HG02610 (cell line): ENCODE measurements around the gene CASP1.

Experiments
- ATAC-seq: cut with Tn5 transposase; IDR thresholded peaks from one replicate; pipeline ENCODE4 v1.9.1; 2021; ENCODE audit warnings: mild to moderate bottlenecking, moderate library complexity; ENCODE audit not compliant: unreplicated experiment

CASP1 gene

DNA sequence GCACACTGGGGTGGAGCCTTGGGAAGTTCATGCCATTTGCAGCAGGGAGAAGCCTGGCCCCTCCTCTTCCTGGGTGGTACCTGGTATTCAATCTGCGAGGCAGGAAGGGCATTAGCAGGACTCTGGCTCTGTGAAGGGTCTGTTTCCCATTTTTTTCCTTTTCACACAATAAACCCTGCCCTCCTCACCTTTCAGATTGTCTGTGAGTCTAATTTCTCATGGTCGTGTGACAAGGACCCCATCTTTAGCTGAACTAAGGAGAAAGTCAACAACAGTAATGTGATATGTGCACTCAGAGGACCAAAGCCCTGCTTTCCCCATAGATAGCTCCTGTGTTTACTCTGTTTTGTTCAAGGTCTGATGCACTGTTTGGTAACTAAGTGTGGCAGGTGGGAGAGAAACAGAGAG lies 39.9 kb downstream of the CASP1 start:
- ATAC-seq: no peak

GRCh38 chr11:104992781-104993180 lies 42.2 kb downstream of the CASP1 start:
- ATAC-seq: no peak

- ATAC-seq: no peak
Measured at GRCh38 chr11:104991994-104992393, 43.0 kb downstream of the CASP1 start.

DNA sequence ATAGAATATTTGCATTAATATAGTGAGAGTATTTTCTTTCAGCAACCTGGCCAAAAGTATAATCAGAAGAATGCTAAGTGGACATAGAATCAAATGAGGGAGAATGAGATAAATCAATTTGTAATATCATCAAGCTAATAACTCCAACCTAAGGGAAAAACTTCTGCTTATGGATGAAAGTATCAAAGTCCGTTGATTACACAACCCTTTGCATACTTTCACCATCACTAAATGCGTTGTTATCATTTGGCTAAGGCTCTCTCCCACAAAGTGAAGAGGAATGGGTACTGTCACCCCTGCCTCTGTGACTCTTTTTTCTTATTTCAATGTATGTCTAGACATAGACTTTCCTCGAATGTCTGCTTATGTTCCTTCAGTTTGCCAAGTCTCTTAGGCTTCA lies 50.1 kb downstream of the CASP1 start:
- no peak for ATAC-seq

DNA sequence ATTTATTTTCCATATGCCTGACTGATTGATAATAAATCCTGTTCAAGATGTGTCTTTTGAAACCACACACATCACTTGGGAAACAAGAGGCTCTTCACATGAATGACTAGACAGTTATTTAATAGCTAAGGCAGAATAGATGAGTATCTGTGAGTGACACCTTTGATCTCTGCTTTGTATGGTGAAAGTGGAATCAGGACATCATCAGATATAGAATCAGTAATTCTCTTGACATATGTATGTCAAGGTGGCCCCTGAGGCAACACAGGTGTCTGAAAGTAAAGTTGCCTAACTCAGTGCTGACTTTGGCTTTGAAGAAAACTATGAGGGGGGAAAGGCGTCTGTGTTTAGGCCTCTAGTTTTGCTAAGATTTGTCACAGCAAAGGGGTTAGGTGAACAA lies 55.1 kb downstream of the CASP1 start:
- no peak for ATAC-seq
